Colonic mucosa (tissue), 4 donors: Measurements from ENCODE around the gene TENM3. TPM values are rescaled to one million over a fixed set of nuclear protein-coding genes. Genes with fewer than 3 reads are reported as not detected.

Source experiments
- DNase-seq: peaks from one replicate; pipeline ENCODE4 v3.0.0-alpha.2; 2020
- H3K27ac ChIP-seq: fragments of 200-600 bp; one replicate; pipeline ENCODE4 v1.8.0; 2021
- H3K27me3 ChIP-seq: fragments of 200-600 bp; one replicate; pipeline ENCODE4 v1.8.0; 2021
- H3K36me3 ChIP-seq: fragments of 200-600 bp; one replicate; pipeline ENCODE4 v1.8.0; 2021
- H3K4me1 ChIP-seq: fragments of 200-600 bp; one replicate; pipeline ENCODE4 v1.8.0; 2021; ENCODE audit warnings: mild to moderate bottlenecking
- H3K4me3 ChIP-seq: fragments of 200-600 bp; one replicate; pipeline ENCODE4 v1.8.0; 2021
- H3K9ac ChIP-seq, 2 donors: one replicate each; pipeline ENCODE4 v1.7.0; 2013; ENCODE audit warnings: control low read depth in 2 of 2, low read depth in 2 of 2, low read length in 2 of 2
- H3K9me3 ChIP-seq: fragments of 200-600 bp; one replicate; pipeline ENCODE4 v1.8.0; 2021
- CTCF ChIP-seq: fragments of 200-600 bp; IDR thresholded peaks from one replicate; pipeline ENCODE4 v1.8.0; 2022; ENCODE audit warnings: antibody characterized with exemption, mild to moderate bottlenecking
- intact Hi-C: fragments of 100-400 bp; cut with DNase I; formaldehyde crosslinking; loops from one replicate; pipeline ENCODE4 v1.14.1; 2022
- total RNA-seq, 2 donors: library from RNA; stranded (reverse); fragmentation: NEBNext Ultra II Directional in 1 of 2; extraction: Animal tissue kit (Norgen Biotek cat#: 25700) in 1 of 2; gene quantifications; one replicate each; pipeline ENCODE4 v1.2.1, GENCODE V29; 2021
- donor health status: healthy.
- donor health status: DM: no; HTN: no; CAD: no.
- donor health status: DM: no; HTN: no; CAD: no.

TENM3 gene
- total RNA-seq, 2 donors from 2014 or later = 0.32 to 1.6 TPM

GRCh38 chr4:182715548-182715947, 472.3 kb downstream of the TENM3 start:
- intact Hi-C loops = no loop called here
- no peak for DNase-seq
- H3K4me3 ChIP-seq = no peak overlapping the region
- no peaks in the 10 kb centered on the region for H3K27me3 ChIP-seq
- H3K9me3 ChIP-seq = no peaks in the 10 kb centered on the region
- no peaks in the 10 kb centered on the region for H3K36me3 ChIP-seq
- no peak overlapping the region for H3K27ac ChIP-seq
- no peak overlapping the region for H3K9ac ChIP-seq
- no peaks in the 10 kb centered on the region for H3K4me1 ChIP-seq
- TF ChIP-seq CTCF = no peak

- Histone ChIP-seq H3K4me3 (no peak overlapping the region), H3K27me3 (no peaks in the 10 kb centered on the region), H3K36me3 (no peaks in the 10 kb centered on the region), H3K4me1 (no peaks in the 10 kb centered on the region), H3K9ac (no peak overlapping the region), H3K27ac (no peak overlapping the region), H3K9me3 (no peaks in the 10 kb centered on the region)
- DNase-seq = no peak
- intact Hi-C loops = no loop called here
- TF ChIP-seq CTCF = no peak
Measured at GRCh38 chr4:182716192-182716591, 473.0 kb downstream of the TENM3 start.

GRCh38 chr4:182717788-182718583, 474.8 kb downstream of the TENM3 start:
- no peak overlapping the region for H3K9ac ChIP-seq
- H3K4me3 ChIP-seq = no peak overlapping the region
- H3K36me3 ChIP-seq = no peaks in the 10 kb centered on the region
- H3K27ac ChIP-seq = no peak overlapping the region
- intact Hi-C loops = no loop called here
- no peak for TF ChIP-seq CTCF
- no peaks in the 10 kb centered on the region for H3K27me3 ChIP-seq
- no peak for DNase-seq
- no peaks in the 10 kb centered on the region for H3K9me3 ChIP-seq
- no peaks in the 10 kb centered on the region for H3K4me1 ChIP-seq

GRCh38 chr4:182724414-182724813, 481.2 kb downstream of the TENM3 start:
- no peak overlapping the region for H3K27ac ChIP-seq
- TF ChIP-seq CTCF = no peak
- no peaks in the 10 kb centered on the region for H3K36me3 ChIP-seq
- no peak overlapping the region for H3K4me3 ChIP-seq
- no peaks in the 10 kb centered on the region for H3K9me3 ChIP-seq
- no peak for DNase-seq
- no peaks in the 10 kb centered on the region for H3K27me3 ChIP-seq
- intact Hi-C loops = no loop called here
- H3K4me1 ChIP-seq = no peaks in the 10 kb centered on the region
- H3K9ac ChIP-seq = no peak overlapping the region

- Histone ChIP-seq H3K4me1 (no peaks in the 10 kb centered on the region), H3K9me3 (no peaks in the 10 kb centered on the region), H3K36me3 (no peaks in the 10 kb centered on the region), H3K27me3 (no peaks in the 10 kb centered on the region), H3K4me3 (no peak overlapping the region), H3K27ac (no peak overlapping the region), H3K9ac (no peak overlapping the region)
- intact Hi-C loops = no loop called here
- DNase-seq = no peak
- no peak for TF ChIP-seq CTCF
Measured at GRCh38 chr4:182729516-182729915, 486.3 kb downstream of the TENM3 start.
